ENCODE results near the gene TTC21B. TPM values are rescaled to one million over a fixed set of nuclear protein-coding genes. Genes with fewer than 3 reads are reported as not detected.

TTC21B gene
- total and polyA plus RNA-seq, 9 of the 15 experiments (the other 6 are each of a cell fraction or from before 2014, with no cell fraction given) = 5.2 to 34.9 (median 18.5) TPM

DNA sequence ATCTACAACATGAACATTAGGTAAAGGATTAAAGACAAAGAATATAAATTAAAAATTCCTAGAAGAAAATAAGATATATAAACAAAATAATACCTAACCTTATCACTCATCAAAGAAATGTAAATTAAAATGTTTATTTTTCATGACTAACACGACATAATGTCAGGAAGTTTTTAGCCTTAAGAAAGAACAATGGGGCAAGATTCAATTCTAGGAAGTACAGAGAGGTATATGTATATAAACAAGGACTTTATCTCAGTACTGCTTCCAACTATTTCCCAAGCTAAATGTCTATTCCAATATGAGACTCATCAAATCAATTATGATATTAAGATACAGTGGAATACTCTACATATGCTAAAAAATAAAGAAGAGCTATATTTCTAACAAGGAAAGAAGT, 44.1 kb downstream of the TTC21B start:
- H3K36me3 ChIP-seq (ENCODE audit: control insufficient read depth, insufficient read depth, low read length) = peaks cover 31% of the 10 kb centered on the region
- no peak for FAIRE-seq
- ATAC-seq = no peak
- no peaks in the 10 kb centered on the region for H3K9me1 ChIP-seq (ENCODE audit: control insufficient read depth, insufficient read depth, low read length)
- no peak overlapping the region for H3K4me3 ChIP-seq
- ChIA-PET POLR2A (no interaction called here), CTCF (ENCODE audit: low intra/inter-chr PET ratio) (no interaction called here)
- no peak overlapping the region for H2AFZ ChIP-seq (ENCODE audit: low read depth, low read length)
- H3K27me3 ChIP-seq (ENCODE audit: control insufficient read depth in 2 of 2, insufficient read depth in 2 of 2, low read length in 2 of 2) = no peaks in the 10 kb centered on the region
- DNase-seq (ENCODE audit: extremely low read depth in 1 of 4, low spot score in 3 of 4) = no peak
- intact Hi-C loops (cut with micrococcal nuclease) = no loop called here
- H3K4me1 ChIP-seq (replicated peaks in 1 of 2; ENCODE audit: control insufficient read depth in 2 of 2, insufficient read depth in 2 of 2, low read length in 2 of 2) = no peaks in the 10 kb centered on the region
- H3K79me2 ChIP-seq (ENCODE audit: control insufficient read depth, insufficient read depth, low read length) = no peaks in the 10 kb centered on the region
- 42% methylated on average over 1 of the region's 1 CpG for WGBS (ENCODE audit: insufficient coverage, low coverage, missing lambda C conversion rate)
- no peak overlapping the region for H3K27ac ChIP-seq (ENCODE audit: extremely low read depth, low read depth, low read length)
- no peaks in the 10 kb centered on the region for H3K9me3 ChIP-seq (replicated peaks; ENCODE audit: control insufficient read depth, insufficient read depth, low read depth, low read length)
- in situ Hi-C loops (cut with MboI) = no loop called here
- no peak for TF ChIP-seq ZNF174 (CRISPR knock-in tag; IDR thresholded peaks at IDR 0.05)
- H3K9ac ChIP-seq (ENCODE audit: insufficient read depth in 1 of 2, low read depth in 2 of 2, low read length in 2 of 2) = no peak overlapping the region
- no peak overlapping the region for H3K4me2 ChIP-seq (ENCODE audit: insufficient read depth, low read length)
- no TSS peak for BruUV-seq (replicated peaks)
- H4K20me1 ChIP-seq (replicated peaks; ENCODE audit: control insufficient read depth, insufficient read depth, low read length) = no peaks in the 10 kb centered on the region

DNA sequence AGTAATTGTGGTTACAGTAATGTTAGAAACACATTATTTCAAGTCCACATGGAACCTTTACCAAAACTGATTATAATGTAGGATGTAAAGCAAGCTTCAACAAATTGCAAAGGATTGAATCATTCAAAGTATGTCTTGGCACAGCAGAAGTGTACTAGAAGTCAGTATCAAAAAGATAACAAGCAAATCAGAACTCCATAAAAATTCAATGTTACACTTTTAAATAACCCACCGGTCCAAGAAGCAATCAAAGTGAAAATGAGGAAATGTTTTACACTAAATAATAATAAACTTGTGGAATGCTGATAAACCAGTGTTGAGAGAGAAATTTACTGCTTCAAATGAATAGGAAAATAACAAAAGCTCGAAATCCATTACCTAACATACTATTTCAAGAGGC, 47.7 kb downstream of the TTC21B start:
- 96% methylated on average over 2 of the region's 2 CpGs for WGBS (ENCODE audit: insufficient coverage, low coverage, missing lambda C conversion rate)
- Histone ChIP-seq H4K20me1 (replicated peaks; ENCODE audit: control insufficient read depth, insufficient read depth, low read length) (no peaks in the 10 kb centered on the region), H3K4me3 (no peak overlapping the region), H3K27me3 (ENCODE audit: control insufficient read depth in 2 of 2, insufficient read depth in 2 of 2, low read length in 2 of 2) (no peaks in the 10 kb centered on the region), H3K27ac (ENCODE audit: extremely low read depth, low read depth, low read length) (no peak overlapping the region), H3K4me2 (ENCODE audit: insufficient read depth, low read length) (no peak overlapping the region), H3K79me2 (ENCODE audit: control insufficient read depth, insufficient read depth, low read length) (no peaks in the 10 kb centered on the region), H3K9me3 (replicated peaks; ENCODE audit: control insufficient read depth, insufficient read depth, low read depth, low read length) (no peaks in the 10 kb centered on the region), H3K9me1 (ENCODE audit: control insufficient read depth, insufficient read depth, low read length) (no peaks in the 10 kb centered on the region), H3K36me3 (ENCODE audit: control insufficient read depth, insufficient read depth, low read length) (peaks cover 26% of the 10 kb centered on the region), H3K4me1 (replicated peaks in 1 of 2; ENCODE audit: control insufficient read depth in 2 of 2, insufficient read depth in 2 of 2, low read length in 2 of 2) (no peaks in the 10 kb centered on the region), H2AFZ (ENCODE audit: low read depth, low read length) (no peak overlapping the region), H3K9ac (ENCODE audit: insufficient read depth in 1 of 2, low read depth in 2 of 2, low read length in 2 of 2) (no peak overlapping the region)
- BruUV-seq (replicated peaks) = no TSS peak
- no peak for FAIRE-seq
- TF ChIP-seq, protein P1, sequence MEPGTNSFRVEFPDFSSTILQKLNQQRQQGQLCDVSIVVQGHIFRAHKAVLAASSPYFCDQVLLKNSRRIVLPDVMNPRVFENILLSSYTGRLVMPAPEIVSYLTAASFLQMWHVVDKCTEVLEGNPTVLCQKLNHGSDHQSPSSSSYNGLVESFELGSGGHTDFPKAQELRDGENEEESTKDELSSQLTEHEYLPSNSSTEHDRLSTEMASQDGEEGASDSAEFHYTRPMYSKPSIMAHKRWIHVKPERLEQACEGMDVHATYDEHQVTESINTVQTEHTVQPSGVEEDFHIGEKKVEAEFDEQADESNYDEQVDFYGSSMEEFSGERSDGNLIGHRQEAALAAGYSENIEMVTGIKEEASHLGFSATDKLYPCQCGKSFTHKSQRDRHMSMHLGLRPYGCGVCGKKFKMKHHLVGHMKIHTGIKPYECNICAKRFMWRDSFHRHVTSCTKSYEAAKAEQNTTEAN (CRISPR knock-in tag; IDR thresholded peaks at IDR 0.05) = no peak
- intact Hi-C loops (cut with micrococcal nuclease) = no loop called here
- no peak for DNase-seq (ENCODE audit: extremely low read depth in 1 of 4, low spot score in 3 of 4)
- POLR2A ChIA-PET = no interaction called here
- in situ Hi-C loops (cut with MboI) = no loop called here
- ATAC-seq = no peak
- CTCF ChIA-PET (ENCODE audit: low intra/inter-chr PET ratio) = no interaction called here

Data from K562 (cell line).